D721Med (cell line): ENCODE measurements around the gene RAD50.
"Not testable (repeated sequence)": the region's sequence is repeated elsewhere in the genome, so short reads cannot be mapped to it uniquely, and the experiment has no call there.

ENCODE experiments used
- DNase-seq: peaks from one replicate; pipeline ENCODE4 v3.0.0; 2011; ENCODE audit warnings: low spot score; ENCODE audit not compliant: insufficient read length
- FAIRE-seq: peaks from 2 replicates; lab custom pipeline; 2011; peaks lifted over from hg19 to GRCh38; lab: Jason Lieb, UNC
- TF ChIP-seq, protein P1 (sequence below): IDR thresholded peaks from 2 replicates; pipeline ENCODE4 v1.5.1; 2012; ENCODE audit warnings: mild to moderate bottlenecking, control low read depth; ENCODE audit not compliant: insufficient read depth; ENCODE audit errors: missing control alignments

RAD50 gene

GRCh38 chr5:132612846-132613245, 56.1 kb downstream of the RAD50 start:
- FAIRE-seq: no peak
- TF ChIP-seq, protein P1, sequence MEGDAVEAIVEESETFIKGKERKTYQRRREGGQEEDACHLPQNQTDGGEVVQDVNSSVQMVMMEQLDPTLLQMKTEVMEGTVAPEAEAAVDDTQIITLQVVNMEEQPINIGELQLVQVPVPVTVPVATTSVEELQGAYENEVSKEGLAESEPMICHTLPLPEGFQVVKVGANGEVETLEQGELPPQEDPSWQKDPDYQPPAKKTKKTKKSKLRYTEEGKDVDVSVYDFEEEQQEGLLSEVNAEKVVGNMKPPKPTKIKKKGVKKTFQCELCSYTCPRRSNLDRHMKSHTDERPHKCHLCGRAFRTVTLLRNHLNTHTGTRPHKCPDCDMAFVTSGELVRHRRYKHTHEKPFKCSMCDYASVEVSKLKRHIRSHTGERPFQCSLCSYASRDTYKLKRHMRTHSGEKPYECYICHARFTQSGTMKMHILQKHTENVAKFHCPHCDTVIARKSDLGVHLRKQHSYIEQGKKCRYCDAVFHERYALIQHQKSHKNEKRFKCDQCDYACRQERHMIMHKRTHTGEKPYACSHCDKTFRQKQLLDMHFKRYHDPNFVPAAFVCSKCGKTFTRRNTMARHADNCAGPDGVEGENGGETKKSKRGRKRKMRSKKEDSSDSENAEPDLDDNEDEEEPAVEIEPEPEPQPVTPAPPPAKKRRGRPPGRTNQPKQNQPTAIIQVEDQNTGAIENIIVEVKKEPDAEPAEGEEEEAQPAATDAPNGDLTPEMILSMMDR: no peak
- no peak for DNase-seq

DNA sequence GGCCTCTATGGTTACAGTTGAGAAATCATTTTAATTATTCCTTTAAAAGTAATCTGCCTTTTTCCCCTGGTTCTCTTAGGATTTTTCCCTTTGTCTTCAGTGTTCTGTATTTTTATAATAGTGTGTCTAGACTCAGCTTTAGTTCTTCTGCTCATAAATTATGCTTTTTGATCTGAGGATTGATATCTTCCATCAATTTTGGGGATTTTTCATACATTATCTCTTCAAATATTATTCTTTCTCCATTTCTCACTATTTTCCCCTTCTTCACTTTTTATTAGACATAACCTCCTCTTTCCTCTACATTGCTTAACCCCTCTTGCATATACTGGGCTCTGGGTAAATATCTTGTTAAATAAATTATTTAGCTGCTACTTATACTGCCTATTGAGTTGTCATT, 64.9 kb downstream of the RAD50 start:
- FAIRE-seq (no peak), DNase-seq (no peak)
- TF ChIP-seq, protein P1: no peak

- TF ChIP-seq, protein P1: no peak
- no peak for FAIRE-seq
- DNase-seq: no peak
These were observed 65.8 kb downstream of the RAD50 start for GRCh38 chr5:132622608-132623007.

GRCh38 chr5:132627470-132627869, 70.7 kb downstream of the RAD50 start:
- TF ChIP-seq, protein P1: no peak
- FAIRE-seq (no peak), DNase-seq (no peak)

GRCh38 chr5:132628814-132629213, 72.0 kb downstream of the RAD50 start:
- FAIRE-seq (no peak), DNase-seq (no peak)
- TF ChIP-seq, protein P1: no peak

DNA sequence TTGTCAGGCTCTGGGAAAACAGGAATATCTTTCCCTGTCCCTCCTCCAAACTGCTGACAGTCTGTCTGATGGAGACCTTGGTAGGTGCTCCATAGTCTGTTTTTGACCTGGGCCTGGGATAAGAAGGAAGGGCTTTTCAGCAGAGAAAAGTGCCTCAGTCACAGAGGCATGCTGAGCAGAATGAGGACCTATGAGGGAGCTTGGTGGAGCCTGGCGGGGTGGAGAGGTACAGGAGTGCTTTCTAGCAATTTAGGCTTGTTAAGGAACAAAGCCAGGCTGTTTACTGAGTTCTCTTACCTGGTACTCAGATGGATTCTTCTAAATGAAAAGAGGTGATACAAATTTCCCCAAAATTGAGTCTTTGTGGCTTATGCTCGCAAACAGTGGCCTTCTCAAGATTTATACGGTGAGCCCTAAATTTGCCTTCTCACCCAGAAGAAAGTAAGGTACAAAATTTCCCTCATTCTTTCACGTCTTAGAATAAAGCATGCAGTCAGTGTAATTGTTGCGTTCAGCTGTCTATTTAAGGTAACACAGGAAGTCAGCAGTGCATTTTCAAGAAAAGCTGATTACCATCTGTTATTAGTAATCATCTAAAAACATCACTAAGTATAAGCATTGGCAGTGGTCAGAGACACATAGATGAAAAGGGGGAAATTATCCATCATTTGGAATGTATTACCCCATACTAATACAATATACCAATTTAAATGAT, 72.6 kb downstream of the RAD50 start:
- DNase-seq: no peak
- FAIRE-seq: peak; percentile 88
- TF ChIP-seq, protein P1: no peak

DNA sequence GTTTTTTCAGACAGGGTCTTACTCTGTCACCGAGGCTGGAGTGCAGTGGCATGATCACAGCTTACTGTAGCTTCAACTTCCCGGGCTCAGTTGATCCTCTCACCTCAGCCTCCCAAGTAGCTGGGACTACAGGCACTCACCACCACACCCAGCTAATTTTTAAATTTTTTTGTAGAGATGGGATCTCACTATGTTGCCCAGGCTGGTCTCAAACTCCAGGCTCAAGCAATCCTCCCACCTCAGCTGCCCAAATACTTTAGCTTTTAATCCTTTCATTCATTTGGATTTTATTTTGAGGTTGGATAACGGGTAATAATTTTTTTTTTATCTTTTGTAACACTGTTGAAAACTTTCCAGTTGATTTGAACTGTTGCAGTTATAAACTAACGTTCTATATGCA, 76.8 kb downstream of the RAD50 start:
- DNase-seq: not testable (repeated sequence)

More for the DNA sequence above, 76.8 kb downstream of the RAD50 start:
- not testable (repeated sequence) for FAIRE-seq
